Gastrocnemius medialis (tissue), 4 donors: ENCODE data around the gene PTPRE. TPM values are rescaled to one million over a fixed set of nuclear protein-coding genes. Genes with fewer than 3 reads are reported as not detected.

ENCODE experiments used
- ATAC-seq, 2 donors: fragments of 150-250 bp; one replicate each; pipeline ENCODE4 v1.9.1; 2016
- DNase-seq, 2 donors: peaks; one replicate each; pipeline ENCODE4 v3.0.0-alpha.2; 2019
- H3K27ac ChIP-seq, 4 donors: fragments of 200-600 bp; sonication (generic); 1 replicate in 1 of 4; 2 replicates in 3 of 4; pipeline ENCODE4 v1.5.1; 2016 to 2018; ENCODE audit warnings: mild to moderate bottlenecking in 2 of 4, moderate library complexity in 1 of 4
- H3K27me3 ChIP-seq, 3 donors: fragments of 200-600 bp; sonication (generic) in 2 of 3; 1 replicate in 1 of 3; 2 replicates in 2 of 3; pipeline versions ENCODE4 v1.5.1 to v1.6.0; 2016 to 2019; ENCODE audit warnings: mild to moderate bottlenecking in 1 of 3, moderate library complexity in 1 of 3
- H3K36me3 ChIP-seq, 2 donors: fragments of 200-600 bp; sonication (generic) in 1 of 2; one replicate each; pipeline ENCODE4 v1.5.1; 2017 to 2018
- H3K4me1 ChIP-seq, 2 donors: fragments of 200-600 bp; sonication (generic) in 1 of 2; one replicate each; pipeline ENCODE4 v1.5.1; 2016 to 2017; ENCODE audit warnings: mild to moderate bottlenecking in 2 of 2
- H3K4me3 ChIP-seq, 4 donors: fragments of 200-600 bp; sonication (generic) in 3 of 4; 1 replicate in 1 of 4; 2 replicates in 3 of 4; pipeline ENCODE4 v1.5.1; 2016 to 2019; ENCODE audit warnings: mild to moderate bottlenecking in 2 of 4
- H3K9me3 ChIP-seq, 3 donors: fragments of 200-600 bp; sonication (generic) in 2 of 3; 1 replicate in 1 of 3; 2 replicates in 2 of 3; pipeline ENCODE4 v1.5.1; 2016 to 2019
- CTCF ChIP-seq, 5 experiments: fragments of 450-650 bp in 3 of 5; fragments of 200-600 bp in 2 of 5; sonication (generic) in 2 of 5; IDR thresholded peaks in 4 of 5; conservative IDR thresholded peaks in 1 of 5; 1 replicate in 4 of 5; 2 replicates in 1 of 5; pipeline ENCODE4 v1.5.1; 2016 to 2019; ENCODE audit warnings: antibody characterized with exemption in 5 of 5, mild to moderate bottlenecking in 3 of 5, moderate library complexity in 3 of 5
- POLR2A ChIP-seq, 2 donors: fragments of 450-650 bp; IDR thresholded peaks; one replicate each; pipeline ENCODE4 v1.6.1; 2017; ENCODE audit warnings: antibody characterized with exemption in 2 of 2, mild to moderate bottlenecking in 2 of 2, moderate library complexity in 2 of 2
- in situ Hi-C, 4 donors: fragments of 200-750 bp; cut with MboI; loops; one replicate each; pipeline versions ENCODE4 v1.15.0 to v1.8.0; 2017; ENCODE audit warnings: low sequenced_read_pairs in 4 of 4
- intact Hi-C: fragments of 100-400 bp; cut with DNase I; formaldehyde crosslinking; loops from one replicate; pipeline ENCODE4 v1.15.1; 2023; ENCODE audit warnings: low total_unique reads
- total RNA-seq, 4 donors: library from RNA; depleted of rRNA; stranded (reverse); fragments of >200 nt; gene quantifications; one replicate each; pipeline versions ENCODE4 v1.1.0 to v1.2.3, GENCODE V29; 2016

PTPRE gene
- total RNA-seq, 4 donors from 2014 or later: 0.97 to 2.2 (median 1.6) TPM

GRCh38 chr10:127926455-127926854 is 19.6 kb downstream of the PTPRE start:
- no peak overlapping the region for H3K4me3 ChIP-seq
- H3K27me3 ChIP-seq: no peaks in the 10 kb centered on the region
- no peak overlapping the region for H3K27ac ChIP-seq
- in situ Hi-C loops: no loop called here
- ATAC-seq (no peak), DNase-seq (no peak)
- TF ChIP-seq POLR2A (IDR thresholded peaks at IDR 0.05) (no peak), CTCF (IDR thresholded peaks at IDR 0.05 in 4 of 5, conservative IDR thresholded peaks at IDR 0.05 in 1 of 5) (no peak)
- H3K36me3 ChIP-seq: no peaks in the 10 kb centered on the region
- intact Hi-C loops: no loop called here
- peaks cover 12 to 21% of the 10 kb centered on the region in 2 donors for H3K4me1 ChIP-seq
- no peaks in the 10 kb centered on the region for H3K9me3 ChIP-seq

GRCh38 chr10:127928021-127928806 is 21.3 kb downstream of the PTPRE start:
- peaks cover 2 to 6% of the 10 kb centered on the region in 2 donors for H3K4me1 ChIP-seq
- TF ChIP-seq POLR2A (IDR thresholded peaks at IDR 0.05) (no peak), CTCF (IDR thresholded peaks at IDR 0.05 in 4 of 5, conservative IDR thresholded peaks at IDR 0.05 in 1 of 5) (no peak)
- no peaks in the 10 kb centered on the region for H3K36me3 ChIP-seq
- intact Hi-C loops: no loop called here
- H3K27ac ChIP-seq: no peak overlapping the region
- H3K9me3 ChIP-seq: no peaks in the 10 kb centered on the region
- no peaks in the 10 kb centered on the region for H3K27me3 ChIP-seq
- DNase-seq (no peak), ATAC-seq (no peak)
- in situ Hi-C loops: no loop called here
- no peak overlapping the region for H3K4me3 ChIP-seq

- DNase-seq: no peak
- H3K36me3 ChIP-seq: no peaks in the 10 kb centered on the region
- no peaks in the 10 kb centered on the region for H3K4me1 ChIP-seq
- peaks cover 0 to 6% (median 0%) of the 10 kb centered on the region in 3 donors for H3K27me3 ChIP-seq
- intact Hi-C loops (no loop called here), in situ Hi-C loops (no loop called here)
- TF ChIP-seq CTCF (IDR thresholded peaks at IDR 0.05 in 4 of 5, conservative IDR thresholded peaks at IDR 0.05 in 1 of 5) (no peak), POLR2A (IDR thresholded peaks at IDR 0.05) (no peak)
- ATAC-seq: no peak
- no peak overlapping the region for H3K4me3 ChIP-seq
- no peak overlapping the region for H3K27ac ChIP-seq
- H3K9me3 ChIP-seq: no peaks in the 10 kb centered on the region
Observed at GRCh38 chr10:127932521-127933270, 25.8 kb downstream of the PTPRE start.

GRCh38 chr10:127933271-127933670 is 26.4 kb downstream of the PTPRE start:
- no peak for ATAC-seq
- Histone ChIP-seq H3K9me3 (no peaks in the 10 kb centered on the region), H3K4me1 (no peaks in the 10 kb centered on the region), H3K27me3 (peaks cover 0 to 6% (median 0%) of the 10 kb centered on the region in 3 donors), H3K27ac (no peak overlapping the region), H3K4me3 (no peak overlapping the region), H3K36me3 (no peaks in the 10 kb centered on the region)
- TF ChIP-seq CTCF (IDR thresholded peaks at IDR 0.05 in 4 of 5, conservative IDR thresholded peaks at IDR 0.05 in 1 of 5) (no peak), POLR2A (IDR thresholded peaks at IDR 0.05) (no peak)
- DNase-seq: no peak
- in situ Hi-C loops: no loop called here
- intact Hi-C loops: no loop called here
